GM19395 (cell line): ENCODE measurements around the gene OR10A6.

Experiments used
- ATAC-seq: cut with Tn5 transposase; IDR thresholded peaks from one replicate; pipeline ENCODE4 v1.9.1; 2021; ENCODE audit warnings: mild to moderate bottlenecking, moderate library complexity; ENCODE audit not compliant: unreplicated experiment

Gene OR10A6

DNA sequence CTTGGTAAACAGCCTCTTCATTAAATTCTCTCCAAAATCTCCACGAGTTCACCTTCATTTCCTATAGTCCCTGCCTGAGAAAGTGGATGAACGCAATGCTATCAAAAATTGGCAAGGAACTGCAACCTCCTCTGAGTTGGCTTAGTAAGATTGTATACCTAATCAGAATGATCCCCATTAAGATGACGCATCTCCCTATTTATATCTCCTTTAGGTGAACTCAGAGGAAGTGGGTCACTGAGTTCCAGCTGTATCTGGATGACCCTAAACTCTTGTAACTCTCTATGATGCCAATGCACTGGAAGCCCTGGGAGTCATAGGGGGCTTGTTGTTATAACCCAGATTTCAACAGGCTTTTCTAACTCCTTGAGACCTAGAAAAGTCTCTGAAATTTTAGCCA lies 48.2 kb downstream of the OR10A6 start:
- ATAC-seq, result no peak
